ENCODE measurements around the gene GPX5. TPM values are rescaled to one million over a fixed set of nuclear protein-coding genes. Genes with fewer than 3 reads are reported as not detected.

Gene GPX5
- total RNA-seq, result not detected

GRCh38 chr6:28525496-28526039 is at the start of gene GPX5:
TSS of gene GPX5 (plus strand) at chr6:28525881. CDS start at chr6:28526014, 133 bp downstream.
- Mint-ChIP-seq H3K27me3 (peaks cover 75% of the 10 kb centered on the region), H3K4me3 (no peak within 1 kb of the TSS), H3K36me3 (no peaks in the 10 kb centered on the region), H3K27ac (no peak within 1 kb of the TSS), H3K4me1 (peaks cover 19% of the 10 kb centered on the region), H3K9me3 (ENCODE audit: low read depth) (no peaks in the 10 kb centered on the region)
- no peak for ATAC-seq
- no peak for DNase-seq
- CTCF ChIA-PET, result no interaction called here

GRCh38 chr6:28478518-28478917 is 47.2 kb upstream of the GPX5 start:
- Mint-ChIP-seq H3K36me3 (no peaks in the 10 kb centered on the region), H3K27ac (no peak overlapping the region), H3K4me3 (no peak overlapping the region), H3K4me1 (peaks cover 5% of the 10 kb centered on the region), H3K27me3 (peaks cover 76% of the 10 kb centered on the region), H3K9me3 (ENCODE audit: low read depth) (no peaks in the 10 kb centered on the region)
- no peak for DNase-seq
- CTCF ChIA-PET, result no interaction called here
- no peak for ATAC-seq

- CTCF ChIA-PET, result no interaction called here
- no peaks in the 10 kb centered on the region for H3K9me3 Mint-ChIP-seq (ENCODE audit: low read depth)
- H3K4me3 Mint-ChIP-seq, result no peak overlapping the region
- no peak for DNase-seq
- no peak for ATAC-seq
- no peaks in the 10 kb centered on the region for H3K36me3 Mint-ChIP-seq
- no peak overlapping the region for H3K27ac Mint-ChIP-seq
- peaks cover 3% of the 10 kb centered on the region for H3K4me1 Mint-ChIP-seq
- H3K27me3 Mint-ChIP-seq, result peaks cover 62% of the 10 kb centered on the region
Observed at GRCh38 chr6:28480253-28480932, 45.3 kb upstream of the GPX5 start.

GRCh38 chr6:28485482-28485881 is 40.2 kb upstream of the GPX5 start:
- CTCF ChIA-PET, result no interaction called here
- no peak overlapping the region for H3K4me3 Mint-ChIP-seq
- no peaks in the 10 kb centered on the region for H3K9me3 Mint-ChIP-seq (ENCODE audit: low read depth)
- H3K36me3 Mint-ChIP-seq, result no peaks in the 10 kb centered on the region
- H3K27ac Mint-ChIP-seq, result no peak overlapping the region
- ATAC-seq (no peak), DNase-seq (no peak)
- H3K4me1 Mint-ChIP-seq, result peaks cover 14% of the 10 kb centered on the region
- peaks cover 53% of the 10 kb centered on the region for H3K27me3 Mint-ChIP-seq

GRCh38 chr6:28486533-28486932 is 39.1 kb upstream of the GPX5 start:
- Mint-ChIP-seq H3K4me3 (no peak overlapping the region), H3K9me3 (ENCODE audit: low read depth) (no peaks in the 10 kb centered on the region), H3K27ac (no peak overlapping the region), H3K36me3 (no peaks in the 10 kb centered on the region), H3K4me1 (peaks cover 16% of the 10 kb centered on the region), H3K27me3 (peaks cover 57% of the 10 kb centered on the region)
- DNase-seq (no peak), ATAC-seq (no peak)
- CTCF ChIA-PET, result no interaction called here

- peaks cover 16% of the 10 kb centered on the region for H3K4me1 Mint-ChIP-seq
- no peaks in the 10 kb centered on the region for H3K9me3 Mint-ChIP-seq (ENCODE audit: low read depth)
- no peak overlapping the region for H3K4me3 Mint-ChIP-seq
- no peak overlapping the region for H3K27ac Mint-ChIP-seq
- H3K36me3 Mint-ChIP-seq, result no peaks in the 10 kb centered on the region
- ATAC-seq (no peak), DNase-seq (no peak)
- CTCF ChIA-PET, result interaction anchor here (1.2 kb wide), 1 partner anchor 9 kb away, joined by 3 read pairs; no protein-coding TSS in a partner anchor
- peaks cover 60% of the 10 kb centered on the region for H3K27me3 Mint-ChIP-seq
Observed at GRCh38 chr6:28486988-28487742, 38.5 kb upstream of the GPX5 start.

- CTCF ChIA-PET, result interaction anchor here (0.9 kb wide), 2 partner anchors 206 to 349 kb away, joined by 3 read pairs; no protein-coding TSS in a partner anchor
- H3K27ac Mint-ChIP-seq, result peak overlapping the region; percentile 43
- H3K4me3 Mint-ChIP-seq, result peak overlapping the region; percentile 54
- H3K27me3 Mint-ChIP-seq, result peaks cover 63% of the 10 kb centered on the region
- H3K4me1 Mint-ChIP-seq, result peaks cover 16% of the 10 kb centered on the region
- H3K36me3 Mint-ChIP-seq, result no peaks in the 10 kb centered on the region
- DNase-seq (peak; percentile 41), ATAC-seq (no peak)
- H3K9me3 Mint-ChIP-seq (ENCODE audit: low read depth), result no peaks in the 10 kb centered on the region
Observed at GRCh38 chr6:28488916-28489365, 36.7 kb upstream of the GPX5 start.

GRCh38 chr6:28489366-28490204 is 36.1 kb upstream of the GPX5 start:
- peak; percentile 67 for ATAC-seq
- Mint-ChIP-seq H3K36me3 (no peaks in the 10 kb centered on the region), H3K9me3 (ENCODE audit: low read depth) (no peaks in the 10 kb centered on the region), H3K4me3 (peak overlapping the region; percentile 54), H3K4me1 (peaks cover 16% of the 10 kb centered on the region), H3K27ac (no peak overlapping the region), H3K27me3 (peaks cover 67% of the 10 kb centered on the region)
- CTCF ChIA-PET, result interaction anchor here (0.9 kb wide), 2 partner anchors 205 to 348 kb away, joined by 3 read pairs; no protein-coding TSS in a partner anchor
- DNase-seq, result peak; percentile 56

- DNase-seq (no peak), ATAC-seq (no peak)
- Mint-ChIP-seq H3K27me3 (peaks cover 68% of the 10 kb centered on the region), H3K4me3 (peak overlapping the region; percentile 54), H3K4me1 (peaks cover 15% of the 10 kb centered on the region), H3K9me3 (ENCODE audit: low read depth) (no peaks in the 10 kb centered on the region), H3K27ac (no peak overlapping the region), H3K36me3 (no peaks in the 10 kb centered on the region)
- CTCF ChIA-PET, result no interaction called here
Observed at GRCh38 chr6:28490205-28490890, 35.3 kb upstream of the GPX5 start.

GRCh38 chr6:28491984-28492317 is 33.7 kb upstream of the GPX5 start:
- CTCF ChIA-PET, result no interaction called here
- ATAC-seq (no peak), DNase-seq (no peak)
- no peak overlapping the region for H3K4me3 Mint-ChIP-seq
- H3K27ac Mint-ChIP-seq, result no peak overlapping the region
- H3K36me3 Mint-ChIP-seq, result no peaks in the 10 kb centered on the region
- peaks cover 13% of the 10 kb centered on the region for H3K4me1 Mint-ChIP-seq
- peaks cover 71% of the 10 kb centered on the region for H3K27me3 Mint-ChIP-seq
- no peaks in the 10 kb centered on the region for H3K9me3 Mint-ChIP-seq (ENCODE audit: low read depth)

- no peaks in the 10 kb centered on the region for H3K4me1 Mint-ChIP-seq
- DNase-seq (no peak), ATAC-seq (no peak)
- H3K4me3 Mint-ChIP-seq, result no peak overlapping the region
- no peak overlapping the region for H3K27ac Mint-ChIP-seq
- no peaks in the 10 kb centered on the region for H3K9me3 Mint-ChIP-seq (ENCODE audit: low read depth)
- H3K36me3 Mint-ChIP-seq, result no peaks in the 10 kb centered on the region
- H3K27me3 Mint-ChIP-seq, result peaks cover 48% of the 10 kb centered on the region
- CTCF ChIA-PET, result interaction anchor here (1.2 kb wide), 1 partner anchor 9 kb away, joined by 3 read pairs; no protein-coding TSS in a partner anchor
Observed at GRCh38 chr6:28496099-28496779, 29.4 kb upstream of the GPX5 start.

- Mint-ChIP-seq H3K27ac (no peak overlapping the region), H3K4me3 (no peak overlapping the region), H3K4me1 (no peaks in the 10 kb centered on the region), H3K36me3 (no peaks in the 10 kb centered on the region), H3K27me3 (peaks cover 37% of the 10 kb centered on the region), H3K9me3 (ENCODE audit: low read depth) (no peaks in the 10 kb centered on the region)
- DNase-seq (no peak), ATAC-seq (no peak)
- CTCF ChIA-PET, result no interaction called here
Observed at GRCh38 chr6:28497306-28497705, 28.4 kb upstream of the GPX5 start.
